Activated CD8-positive, alpha-beta T cell treated with anti-CD3 and anti-CD28 coated beads, Interleukin-2, amount 10 ng/mL, durations not matched to agents 7 days and 5 days (primary cell): Measurements from ENCODE around the gene TEX47. TPM values are rescaled to one million over a fixed set of nuclear protein-coding genes. Genes with fewer than 3 reads are reported as not detected.

ENCODE experiments used
- ATAC-seq: fragments of 150-1000 bp; cut with Tn5 transposase; one replicate; pipeline ENCODE4 v1.10.0; 2021; ENCODE audit warnings: moderate library complexity
- CTCF ChIA-PET: fragments of 350-600 bp; sonication (Branson Sonifier 250); formaldehyde crosslinking; loops from one replicate; lab custom pipeline; 2021; ENCODE audit warnings: antibody characterized with exemption; lab: Charles Lee
- POLR2A ChIA-PET: fragments of 350-600 bp; sonication (Branson Sonifier 250); formaldehyde crosslinking; loops from one replicate; lab custom pipeline; 2021; ENCODE audit warnings: antibody characterized with exemption; lab: Charles Lee
- DNase-seq: peaks from one replicate; pipeline ENCODE4 v3.0.0-alpha.2; 2020
- H3K27ac Mint-ChIP-seq: one replicate; pipeline ENCODE4 v1.8.0; 2021; ENCODE audit warnings: mild to moderate bottlenecking, mixed read lengths
- H3K27me3 Mint-ChIP-seq: one replicate; pipeline ENCODE4 v1.8.0; 2021; ENCODE audit warnings: low read depth, mixed read lengths
- H3K36me3 Mint-ChIP-seq: one replicate; pipeline ENCODE4 v1.8.0; 2021; ENCODE audit warnings: low read depth, mixed read lengths
- H3K4me1 Mint-ChIP-seq: one replicate; pipeline ENCODE4 v1.8.0; 2021; ENCODE audit warnings: low read depth, mixed read lengths
- H3K4me3 Mint-ChIP-seq: one replicate; pipeline ENCODE4 v1.8.0; 2021; ENCODE audit warnings: mild to moderate bottlenecking, mixed read lengths
- H3K9me3 Mint-ChIP-seq: one replicate; pipeline ENCODE4 v1.8.0; 2022; ENCODE audit warnings: mixed read lengths; ENCODE audit not compliant: insufficient read depth
- total RNA-seq, 2 experiments: library from RNA; stranded (reverse); gene quantifications; one replicate each; pipeline ENCODE4 v1.2.3, GENCODE V29; 2021

Gene TEX47
- not detected for total RNA-seq

- no peaks in the 10 kb centered on the region for H3K36me3 Mint-ChIP-seq
Measured at GRCh38 chr7:88795553-88795952, at the start of gene TEX47. Gene TEX47, minus strand, starts transcription at chr7:88795737. Its CDS starts 795 bp downstream, at chr7:88794942.

DNA sequence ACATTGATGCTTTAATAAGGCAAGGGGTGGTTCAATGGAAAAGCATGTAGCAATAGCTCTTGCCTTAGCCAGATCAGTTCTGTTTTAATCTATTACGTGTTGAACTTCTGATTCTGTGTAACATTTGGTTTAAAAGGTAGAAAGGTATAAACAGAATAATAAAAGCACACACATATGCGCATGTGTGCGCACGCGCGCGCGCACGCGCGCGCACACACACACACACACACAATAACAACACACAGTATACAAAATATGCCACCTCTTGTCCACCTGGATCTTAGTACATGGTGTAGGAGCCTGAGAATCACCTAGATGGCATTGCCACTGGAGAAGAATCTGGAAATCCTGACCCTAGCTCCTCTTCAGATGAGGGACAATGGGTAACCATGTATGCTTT lies 49.6 kb upstream of the TEX47 start:
- no peak for DNase-seq
- Mint-ChIP-seq H3K27me3 (no peaks in the 10 kb centered on the region), H3K27ac (no peak overlapping the region), H3K4me1 (no peaks in the 10 kb centered on the region), H3K9me3 (no peaks in the 10 kb centered on the region), H3K36me3 (no peaks in the 10 kb centered on the region), H3K4me3 (no peak overlapping the region)
- no peak for ATAC-seq
- CTCF ChIA-PET, result no interaction called here
- POLR2A ChIA-PET, result no interaction called here

More at GRCh38 chr7:88795553-88795952, at the start of gene TEX47:
- ATAC-seq, result no peak
- Mint-ChIP-seq H3K9me3 (no peaks in the 10 kb centered on the region), H3K27ac (no peak within 1 kb of the TSS), H3K27me3 (no peaks in the 10 kb centered on the region), H3K4me1 (no peaks in the 10 kb centered on the region), H3K4me3 (no peak within 1 kb of the TSS)
- POLR2A ChIA-PET, result no interaction called here
- CTCF ChIA-PET, result no interaction called here
- DNase-seq, result no peak

- Mint-ChIP-seq H3K4me1 (no peaks in the 10 kb centered on the region), H3K27me3 (no peaks in the 10 kb centered on the region), H3K4me3 (no peak overlapping the region), H3K36me3 (no peaks in the 10 kb centered on the region), H3K9me3 (no peaks in the 10 kb centered on the region), H3K27ac (no peak overlapping the region)
- ChIA-PET POLR2A (no interaction called here), CTCF (no interaction called here)
- DNase-seq (no peak), ATAC-seq (no peak)
Measured at GRCh38 chr7:88842201-88842600, 46.7 kb upstream of the TEX47 start.

- no peak for ATAC-seq
- Mint-ChIP-seq H3K4me1 (no peaks in the 10 kb centered on the region), H3K27me3 (no peaks in the 10 kb centered on the region), H3K4me3 (no peak overlapping the region), H3K27ac (no peak overlapping the region), H3K36me3 (no peaks in the 10 kb centered on the region), H3K9me3 (no peaks in the 10 kb centered on the region)
- ChIA-PET CTCF (interaction anchor here (0.6 to 1.3 kb wide), 4 partner anchors 45 to 592 kb away, joined by 3 to 5 read pairs (median 4); no protein-coding TSS in a partner anchor), POLR2A (no interaction called here)
- no peak for DNase-seq
Measured at GRCh38 chr7:88835147-88835728, 39.7 kb upstream of the TEX47 start.

DNA sequence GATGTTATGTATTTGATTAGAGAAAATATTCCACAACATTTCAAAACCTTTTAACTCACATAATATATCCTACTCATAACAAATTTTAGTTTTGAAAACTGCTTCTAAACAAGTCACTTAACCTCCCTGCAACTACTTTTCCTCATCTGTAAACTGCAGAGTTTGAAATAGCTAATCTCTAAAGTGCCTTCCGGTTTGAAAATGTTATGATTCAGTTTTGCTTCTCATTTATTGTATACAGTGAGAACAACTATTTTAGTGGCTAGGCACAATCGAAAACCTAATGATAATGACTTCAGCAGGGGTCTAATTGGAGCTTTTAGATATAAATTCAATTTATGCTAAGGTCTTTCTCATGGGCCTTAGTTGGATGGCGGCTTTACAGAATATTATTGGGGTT lies 30.7 kb upstream of the TEX47 start:
- ChIA-PET POLR2A (no interaction called here), CTCF (no interaction called here)
- H3K9me3 Mint-ChIP-seq, result no peaks in the 10 kb centered on the region
- DNase-seq (no peak), ATAC-seq (no peak)
- H3K4me3 Mint-ChIP-seq, result no peak overlapping the region
- H3K27me3 Mint-ChIP-seq, result no peaks in the 10 kb centered on the region
- no peaks in the 10 kb centered on the region for H3K4me1 Mint-ChIP-seq
- no peaks in the 10 kb centered on the region for H3K36me3 Mint-ChIP-seq
- no peak overlapping the region for H3K27ac Mint-ChIP-seq

DNA sequence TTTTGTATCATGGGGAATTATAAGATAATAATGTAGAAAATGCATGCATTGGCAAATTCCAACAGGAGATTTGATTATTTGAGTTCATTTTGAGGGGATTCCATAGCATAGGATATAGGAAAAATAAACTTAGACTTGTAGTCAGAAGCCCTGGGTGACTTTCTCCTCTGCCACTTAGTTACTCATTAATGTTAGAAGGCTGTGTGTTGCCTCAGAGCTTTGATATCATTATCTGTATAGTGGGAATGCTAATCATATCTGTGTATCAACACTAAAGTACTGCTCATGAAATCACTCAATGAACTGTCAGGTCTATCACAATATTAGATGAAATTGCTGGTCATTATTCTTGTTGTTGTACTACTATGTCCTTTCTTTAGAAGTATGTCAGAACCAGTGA lies 23.0 kb upstream of the TEX47 start:
- Mint-ChIP-seq H3K9me3 (no peaks in the 10 kb centered on the region), H3K36me3 (no peaks in the 10 kb centered on the region), H3K27ac (no peak overlapping the region), H3K27me3 (no peaks in the 10 kb centered on the region), H3K4me1 (no peaks in the 10 kb centered on the region), H3K4me3 (no peak overlapping the region)
- ChIA-PET POLR2A (no interaction called here), CTCF (no interaction called here)
- DNase-seq (no peak), ATAC-seq (no peak)

GRCh38 chr7:88806280-88807037 lies 10.9 kb upstream of the TEX47 start:
- ChIA-PET POLR2A (no interaction called here), CTCF (interaction anchor here (0.8 kb wide), 1 partner anchor 15 kb away, joined by 3 read pairs; no protein-coding TSS in a partner anchor)
- no peaks in the 10 kb centered on the region for H3K9me3 Mint-ChIP-seq
- no peaks in the 10 kb centered on the region for H3K4me1 Mint-ChIP-seq
- H3K4me3 Mint-ChIP-seq, result no peak overlapping the region
- H3K27ac Mint-ChIP-seq, result no peak overlapping the region
- H3K27me3 Mint-ChIP-seq, result no peaks in the 10 kb centered on the region
- no peak for DNase-seq
- H3K36me3 Mint-ChIP-seq, result no peaks in the 10 kb centered on the region
- ATAC-seq, result no peak

- DNase-seq (no peak), ATAC-seq (no peak)
- H3K27me3 Mint-ChIP-seq, result no peaks in the 10 kb centered on the region
- POLR2A ChIA-PET, result no interaction called here
- H3K9me3 Mint-ChIP-seq, result no peaks in the 10 kb centered on the region
- no peaks in the 10 kb centered on the region for H3K4me1 Mint-ChIP-seq
- H3K4me3 Mint-ChIP-seq, result no peak overlapping the region
- CTCF ChIA-PET, result interaction anchor here (1.1 kb wide), 1 partner anchor 9 kb away, joined by 3 read pairs; no protein-coding TSS in a partner anchor
- no peak overlapping the region for H3K27ac Mint-ChIP-seq
- H3K36me3 Mint-ChIP-seq, result no peaks in the 10 kb centered on the region
Measured at GRCh38 chr7:88801046-88801445, 5.5 kb upstream of the TEX47 start.

- Mint-ChIP-seq H3K27ac (no peak overlapping the region), H3K4me1 (no peaks in the 10 kb centered on the region), H3K9me3 (no peaks in the 10 kb centered on the region), H3K4me3 (no peak overlapping the region), H3K36me3 (no peaks in the 10 kb centered on the region), H3K27me3 (no peaks in the 10 kb centered on the region)
- no peak for ATAC-seq
- ChIA-PET POLR2A (no interaction called here), CTCF (no interaction called here)
- DNase-seq, result no peak
Measured at GRCh38 chr7:88792361-88792760, 3.2 kb downstream of the TEX47 start.

GRCh38 chr7:88791891-88792290 lies 3.6 kb downstream of the TEX47 start:
- Mint-ChIP-seq H3K9me3 (no peaks in the 10 kb centered on the region), H3K27me3 (no peaks in the 10 kb centered on the region), H3K4me1 (no peaks in the 10 kb centered on the region), H3K27ac (no peak overlapping the region), H3K4me3 (no peak overlapping the region), H3K36me3 (no peaks in the 10 kb centered on the region)
- ChIA-PET CTCF (interaction anchor here (1.5 kb wide), 1 partner anchor 14 kb away, joined by 3 read pairs; no protein-coding TSS in a partner anchor), POLR2A (no interaction called here)
- DNase-seq (no peak), ATAC-seq (no peak)

DNA sequence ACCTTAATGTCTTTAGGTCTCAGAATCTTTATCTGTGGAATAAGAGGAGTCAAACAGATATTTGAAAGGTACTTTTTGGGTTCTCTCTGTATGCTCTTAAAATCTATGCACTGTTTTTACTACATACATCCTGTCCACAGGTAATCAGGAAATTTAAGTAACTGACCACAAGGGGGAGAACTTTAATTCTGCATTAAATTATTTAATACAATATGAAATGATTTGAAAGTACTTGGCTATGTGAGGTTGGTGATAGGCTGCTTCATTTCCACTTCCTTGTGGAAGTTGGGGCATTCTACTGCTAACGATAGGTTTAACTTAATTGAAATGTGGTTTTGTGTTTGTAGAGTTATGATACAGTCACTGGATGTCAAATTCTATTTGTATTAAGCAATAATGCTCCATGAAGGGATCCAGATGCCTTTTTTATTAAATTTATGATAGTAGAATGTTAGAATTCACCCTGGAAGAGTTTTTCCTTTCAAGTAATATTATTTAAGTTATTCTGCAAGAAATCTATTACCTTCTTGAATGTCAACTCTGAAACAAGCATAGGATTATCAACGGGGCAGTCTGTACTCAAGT lies 6.0 kb downstream of the TEX47 start:
- H3K36me3 Mint-ChIP-seq, result no peaks in the 10 kb centered on the region
- H3K9me3 Mint-ChIP-seq, result no peaks in the 10 kb centered on the region
- CTCF ChIA-PET, result no interaction called here

DNA sequence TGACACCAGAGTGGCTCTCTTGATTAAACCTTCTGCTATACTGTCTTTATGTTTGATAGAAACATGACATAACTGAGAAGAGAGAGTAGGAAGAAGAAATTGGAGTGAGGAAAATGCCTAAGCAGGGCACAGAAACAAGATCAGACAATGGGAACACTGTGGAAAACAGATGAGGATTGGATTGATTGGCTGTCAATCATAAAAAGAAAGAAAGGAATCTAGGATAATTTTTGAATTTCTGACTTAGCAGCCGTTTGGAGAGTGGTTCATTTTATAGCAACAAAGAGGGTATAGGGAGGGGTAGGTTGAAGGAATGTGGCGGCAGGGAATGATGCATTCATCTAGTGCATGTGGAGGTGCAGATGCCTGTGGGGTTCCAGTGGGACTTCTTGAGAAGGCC lies 7.8 kb downstream of the TEX47 start:
- Mint-ChIP-seq H3K36me3 (no peaks in the 10 kb centered on the region), H3K4me3 (no peak overlapping the region), H3K27ac (no peak overlapping the region), H3K27me3 (no peaks in the 10 kb centered on the region), H3K9me3 (no peaks in the 10 kb centered on the region), H3K4me1 (no peaks in the 10 kb centered on the region)
- no peak for DNase-seq
- ChIA-PET CTCF (no interaction called here), POLR2A (no interaction called here)
- ATAC-seq, result no peak

More for the DNA sequence above, 6.0 kb downstream of the TEX47 start:
- DNase-seq (no peak), ATAC-seq (no peak)
- H3K4me3 Mint-ChIP-seq, result no peak overlapping the region
- H3K4me1 Mint-ChIP-seq, result no peaks in the 10 kb centered on the region
- POLR2A ChIA-PET, result no interaction called here
- H3K27me3 Mint-ChIP-seq, result no peaks in the 10 kb centered on the region
- no peak overlapping the region for H3K27ac Mint-ChIP-seq
